Midbrain (tissue), 1 donor: ENCODE data around the gene HSD11B1.

Experiments
- DNase-seq: peaks from one replicate; lab custom pipeline; 2025; lab: John Stamatoyannopoulos, UW

HSD11B1 gene

GRCh38 chr1:209704584-209704983, at the start of gene HSD11B1:
Gene HSD11B1, plus strand, starts transcription at chr1:209704846. Its CDS starts 97 bp downstream, at chr1:209704943.
- peak; percentile 69 for DNase-seq

GRCh38 chr1:209655411-209656231, 49.0 kb upstream of the HSD11B1 start:
- no peak for DNase-seq

- DNase-seq, result no peak
These were observed 47.3 kb upstream of the HSD11B1 start for GRCh38 chr1:209657140-209657879.

GRCh38 chr1:209657918-209658317, 46.7 kb upstream of the HSD11B1 start:
- DNase-seq, result no peak

- no peak for DNase-seq
These were observed 44.7 kb upstream of the HSD11B1 start for GRCh38 chr1:209659909-209660308.

- DNase-seq, result no peak
These were observed 43.6 kb upstream of the HSD11B1 start for GRCh38 chr1:209661071-209661470.

DNA sequence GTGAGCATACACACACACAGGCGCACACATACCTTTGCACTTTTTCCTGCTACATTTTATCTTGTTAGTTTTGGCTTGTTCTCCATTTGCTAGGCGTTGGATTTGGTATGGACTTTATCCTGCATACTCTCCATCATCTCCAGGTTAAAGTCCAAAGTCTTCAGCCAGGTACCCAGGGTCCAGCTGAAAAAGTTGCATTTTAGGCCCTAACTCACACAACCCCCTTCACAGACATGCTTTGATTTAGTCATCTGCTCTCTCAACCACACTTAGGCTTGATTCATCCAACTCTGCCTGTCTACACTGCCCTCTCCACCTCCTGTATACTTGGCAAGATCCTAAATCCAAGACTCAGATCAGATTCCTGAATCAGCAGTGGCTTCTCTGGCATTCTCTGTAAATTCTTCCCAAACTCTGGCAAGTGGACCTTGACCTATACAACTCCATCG, 41.7 kb upstream of the HSD11B1 start:
- DNase-seq, result no peak

- DNase-seq, result no peak
These were observed 37.5 kb upstream of the HSD11B1 start for GRCh38 chr1:209667103-209667502.

- DNase-seq, result no peak
These were observed 36.9 kb upstream of the HSD11B1 start for GRCh38 chr1:209667708-209668107.

GRCh38 chr1:209670441-209671082, 34.1 kb upstream of the HSD11B1 start:
- DNase-seq, result no peak

DNA sequence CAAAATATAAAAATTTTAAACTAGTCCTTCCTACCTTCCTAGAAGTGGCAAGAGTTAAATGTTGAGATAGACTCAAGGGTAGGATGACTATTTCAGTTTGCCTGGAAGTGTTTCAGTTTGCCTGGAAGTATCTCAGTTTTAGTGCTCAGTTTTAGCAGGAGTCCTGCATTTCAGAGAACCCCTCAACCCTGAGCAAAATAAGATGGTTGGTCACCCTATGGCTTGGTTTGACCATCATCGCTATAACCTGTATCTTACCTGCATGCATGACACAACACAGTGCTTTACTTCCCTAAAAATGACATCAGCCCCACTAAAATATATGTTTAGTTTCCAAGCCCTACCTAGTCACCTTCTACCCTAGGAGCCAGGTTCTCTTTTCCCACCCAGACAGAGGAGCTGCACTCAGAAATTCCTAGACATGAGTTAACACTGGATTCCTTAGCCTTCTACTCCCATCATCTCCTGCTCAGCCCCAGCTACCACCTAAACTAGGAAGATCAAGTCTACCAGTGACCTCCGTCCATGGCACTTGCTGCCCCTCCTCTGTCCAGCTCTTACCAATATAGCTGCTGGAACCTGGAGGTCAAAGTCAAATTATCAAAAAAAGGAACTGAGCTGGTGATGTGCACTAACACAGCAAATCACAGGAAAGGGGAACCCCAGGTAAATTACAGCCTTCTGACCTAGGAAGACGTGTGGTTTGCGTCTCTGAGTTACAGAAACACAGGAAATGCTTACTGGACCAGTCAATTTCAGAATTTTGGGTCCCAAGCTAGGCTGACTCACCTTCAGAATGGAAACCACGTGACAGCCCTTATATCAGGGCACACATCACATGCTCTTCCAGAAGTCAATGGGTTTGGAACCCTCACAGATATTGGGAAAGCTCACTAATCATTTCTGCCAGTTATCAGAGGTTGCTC, 31.7 kb upstream of the HSD11B1 start:
- DNase-seq, result no peak

- DNase-seq, result no peak
These were observed 30.8 kb upstream of the HSD11B1 start for GRCh38 chr1:209673631-209674417.

GRCh38 chr1:209674957-209675564, 29.6 kb upstream of the HSD11B1 start, which contains the start of gene G0S2:
Gene G0S2, plus strand, starts transcription at chr1:209675412. Its CDS starts 273 bp downstream, at chr1:209675685.
- DNase-seq, result peak; percentile 32

- peak; percentile 11 for DNase-seq
These were observed 29.0 kb upstream of the HSD11B1 start for GRCh38 chr1:209675565-209676154.

DNA sequence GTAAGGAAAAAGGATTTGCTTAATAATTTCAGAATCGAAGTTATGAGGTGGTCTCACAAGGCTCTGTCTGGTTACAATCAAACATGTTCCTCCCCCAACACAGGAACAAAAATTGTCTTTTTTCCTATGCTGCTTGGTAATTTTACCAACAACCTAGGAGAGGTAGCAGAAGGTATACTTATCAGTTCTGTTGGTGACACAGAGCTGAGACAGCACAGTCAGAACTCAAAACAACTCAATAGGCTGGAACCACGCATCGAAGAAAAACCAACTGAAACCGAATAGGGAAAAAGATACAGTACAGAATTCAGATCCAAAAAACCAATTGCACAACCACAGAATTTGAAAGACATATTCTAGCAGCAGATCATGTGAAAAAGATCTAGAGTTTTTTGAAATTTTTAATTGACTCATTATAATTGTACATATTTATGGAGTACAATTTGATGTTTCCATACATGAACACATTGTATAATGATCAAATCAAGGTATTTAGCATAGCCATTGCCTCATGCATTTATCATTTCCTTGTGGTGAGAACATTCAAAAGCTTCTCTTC, 25.6 kb upstream of the HSD11B1 start:
- DNase-seq, result no peak

DNA sequence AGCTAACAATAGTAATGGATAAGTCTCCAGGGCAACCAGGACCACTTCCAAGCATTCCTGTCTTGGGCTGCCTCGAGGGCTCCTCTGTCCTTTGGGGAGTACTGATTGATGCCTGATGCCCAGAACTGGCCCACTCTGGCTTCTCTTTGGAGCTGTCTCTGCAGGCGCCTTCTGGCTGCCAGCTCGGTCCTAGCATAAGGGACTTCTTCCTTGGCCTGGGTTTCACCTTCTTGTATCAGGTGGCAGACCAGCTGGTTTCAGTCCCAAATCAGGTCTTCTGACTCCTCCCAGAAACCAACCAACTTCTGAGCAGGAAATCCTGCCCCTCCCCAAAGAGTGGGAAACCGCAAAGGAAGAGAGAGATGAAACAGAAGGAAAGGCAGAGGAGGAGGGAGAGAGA, 18.8 kb upstream of the HSD11B1 start:
- no peak for DNase-seq

- no peak for DNase-seq
These were observed 18.3 kb upstream of the HSD11B1 start for GRCh38 chr1:209686322-209686721.

DNA sequence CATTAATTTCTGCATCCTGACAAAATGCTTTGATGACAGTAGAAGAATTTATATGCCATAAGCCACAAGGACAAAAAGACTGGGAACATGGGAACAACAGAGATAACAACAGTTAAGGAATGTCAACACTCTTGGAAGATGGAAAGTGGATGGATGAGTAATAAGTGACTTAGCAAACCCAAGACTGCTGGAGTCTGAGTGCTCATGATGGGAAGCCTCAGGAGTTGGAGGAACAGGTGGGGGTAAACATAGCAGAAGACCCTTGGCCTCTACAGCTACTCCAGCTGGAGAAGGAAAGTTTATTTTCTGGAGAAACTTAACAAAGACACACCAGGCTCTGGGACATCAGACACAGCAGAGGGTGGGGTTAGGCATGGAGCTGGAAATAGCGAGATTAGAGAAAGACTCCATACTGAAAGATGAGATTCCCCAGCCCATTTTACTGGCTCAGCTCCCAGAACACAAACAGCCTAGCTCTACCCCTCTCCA, 15.9 kb upstream of the HSD11B1 start:
- DNase-seq, result no peak

- DNase-seq, result no peak
These were observed 15.2 kb upstream of the HSD11B1 start for GRCh38 chr1:209689477-209689876.
